Omental fat pad (tissue), 4 donors: ENCODE results near the gene CFTR. TPM values are rescaled to one million over a fixed set of nuclear protein-coding genes. Genes with fewer than 3 reads are reported as not detected.
A peak's percentile ranks its signal among the peaks of the same experiment; 100 is the strongest.

ENCODE experiments used
- ATAC-seq: fragments of 150-250 bp; one replicate; pipeline ENCODE4 v1.9.1; 2016; ENCODE audit warnings: mild to moderate bottlenecking, moderate library complexity; ENCODE audit not compliant: low FRiP score
- DNase-seq: peaks from one replicate; pipeline ENCODE4 v3.0.0-alpha.2; 2019; ENCODE audit warnings: low spot score
- total RNA-seq, 4 donors: library from RNA; depleted of rRNA; stranded (reverse); fragments of >200 nt; gene quantifications; one replicate each; pipeline ENCODE4 v1.1.0, GENCODE V29; 2016
- TF ChIP-seq, protein P1 (sequence below), 3 donors: fragments of 450-650 bp; IDR thresholded peaks; one replicate each; pipeline ENCODE4 v1.5.1; 2016 to 2017; ENCODE audit warnings: antibody characterized with exemption in 3 of 3, mild to moderate bottlenecking in 3 of 3, moderate library complexity in 2 of 3

CFTR gene
- total RNA-seq, 4 donors from 2014 or later: 0.32 to 7.1 (median 1.3) TPM

GRCh38 chr7:117572856-117573620 lies 93.2 kb downstream of the CFTR start:
- no peak for ATAC-seq
- TF ChIP-seq, protein P1, sequence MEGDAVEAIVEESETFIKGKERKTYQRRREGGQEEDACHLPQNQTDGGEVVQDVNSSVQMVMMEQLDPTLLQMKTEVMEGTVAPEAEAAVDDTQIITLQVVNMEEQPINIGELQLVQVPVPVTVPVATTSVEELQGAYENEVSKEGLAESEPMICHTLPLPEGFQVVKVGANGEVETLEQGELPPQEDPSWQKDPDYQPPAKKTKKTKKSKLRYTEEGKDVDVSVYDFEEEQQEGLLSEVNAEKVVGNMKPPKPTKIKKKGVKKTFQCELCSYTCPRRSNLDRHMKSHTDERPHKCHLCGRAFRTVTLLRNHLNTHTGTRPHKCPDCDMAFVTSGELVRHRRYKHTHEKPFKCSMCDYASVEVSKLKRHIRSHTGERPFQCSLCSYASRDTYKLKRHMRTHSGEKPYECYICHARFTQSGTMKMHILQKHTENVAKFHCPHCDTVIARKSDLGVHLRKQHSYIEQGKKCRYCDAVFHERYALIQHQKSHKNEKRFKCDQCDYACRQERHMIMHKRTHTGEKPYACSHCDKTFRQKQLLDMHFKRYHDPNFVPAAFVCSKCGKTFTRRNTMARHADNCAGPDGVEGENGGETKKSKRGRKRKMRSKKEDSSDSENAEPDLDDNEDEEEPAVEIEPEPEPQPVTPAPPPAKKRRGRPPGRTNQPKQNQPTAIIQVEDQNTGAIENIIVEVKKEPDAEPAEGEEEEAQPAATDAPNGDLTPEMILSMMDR (IDR thresholded peaks at IDR 0.05): no peak
- no peak for DNase-seq

DNA sequence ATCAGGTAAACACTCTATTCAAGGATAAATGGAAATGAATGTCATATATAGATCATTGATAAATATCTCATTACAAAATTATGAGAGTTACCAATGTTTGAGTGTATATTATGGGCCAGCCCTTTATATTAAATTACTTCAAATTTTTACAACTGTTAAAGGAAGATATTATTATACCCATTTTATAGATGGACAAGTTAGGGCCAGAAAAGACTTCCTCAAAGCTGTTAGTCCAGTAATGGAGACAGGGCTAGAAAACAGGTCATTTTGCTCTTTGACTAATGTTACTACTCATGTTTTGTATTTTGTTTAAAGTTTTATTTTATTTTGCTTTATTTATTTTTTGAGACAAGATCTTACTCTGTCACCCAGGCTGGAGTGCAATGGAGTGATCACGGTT lies 101.6 kb downstream of the CFTR start:
- no peak for ATAC-seq
- TF ChIP-seq, protein P1 (IDR thresholded peaks at IDR 0.05): no peak
- DNase-seq: no peak

DNA sequence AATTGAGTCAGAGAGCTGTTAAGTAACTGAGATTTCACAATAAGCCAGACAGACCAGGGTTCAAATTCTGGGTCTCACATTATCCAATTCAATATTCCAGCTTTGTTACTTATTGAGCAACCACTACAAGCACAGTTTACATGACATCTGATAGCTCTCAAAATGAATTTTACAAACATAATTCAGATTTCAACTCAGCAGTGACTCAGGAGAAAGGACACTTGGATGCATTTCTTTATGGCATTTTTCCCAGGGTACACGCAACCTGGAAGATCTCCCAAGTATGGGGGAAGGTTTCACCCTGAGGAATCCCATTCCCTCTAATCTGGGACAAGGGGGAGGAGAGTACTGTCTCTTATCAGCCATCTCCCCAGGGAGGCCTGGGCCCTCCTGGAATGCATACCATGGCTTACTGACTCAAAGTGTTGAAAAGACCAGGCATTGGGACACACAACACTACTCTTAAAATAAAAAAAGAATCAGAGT lies 102.4 kb downstream of the CFTR start:
- TF ChIP-seq, protein P1 (IDR thresholded peaks at IDR 0.05): no peak
- DNase-seq (peak; percentile 50), ATAC-seq (peak; percentile 99)

DNA sequence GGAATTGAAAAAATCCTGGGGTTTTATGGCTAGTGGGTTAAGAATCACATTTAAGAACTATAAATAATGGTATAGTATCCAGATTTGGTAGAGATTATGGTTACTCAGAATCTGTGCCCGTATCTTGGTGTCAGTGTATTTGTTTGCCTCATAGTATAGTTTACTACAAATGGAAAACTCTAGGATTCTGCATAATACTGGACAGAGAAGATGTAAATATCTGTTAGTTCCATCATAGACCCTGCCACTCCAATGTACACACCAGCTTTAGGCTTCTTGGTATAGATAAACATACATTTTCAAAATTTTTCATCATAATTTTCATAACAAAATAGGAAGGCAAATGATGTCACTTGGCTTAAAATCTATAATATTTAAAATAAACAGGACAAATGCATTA lies 108.1 kb downstream of the CFTR start:
- no peak for DNase-seq
- TF ChIP-seq, protein P1 (IDR thresholded peaks at IDR 0.05): no peak
- ATAC-seq: no peak

DNA sequence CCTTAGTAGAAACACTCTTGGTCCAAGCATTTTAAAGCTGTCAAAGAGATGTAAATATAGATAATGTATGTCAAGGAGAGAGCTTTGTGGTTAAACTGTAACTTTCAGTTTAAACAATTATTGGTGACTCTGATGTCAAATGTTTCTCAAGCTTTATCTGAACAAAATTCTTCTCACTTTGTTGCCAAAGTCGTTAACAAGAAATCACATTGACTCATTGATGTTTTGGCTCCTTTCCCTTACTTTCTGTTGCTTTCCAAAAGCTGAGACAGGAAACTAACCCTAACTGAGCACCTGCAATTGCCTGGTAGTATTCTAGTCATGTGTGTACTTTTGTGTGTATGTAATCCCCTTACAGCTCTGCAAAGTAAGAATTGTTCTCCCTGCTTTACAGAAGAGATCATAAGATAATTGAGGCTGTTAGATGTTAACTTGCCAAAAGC lies 108.5 kb downstream of the CFTR start:
- ATAC-seq (no peak), DNase-seq (no peak)
- TF ChIP-seq, protein P1 (IDR thresholded peaks at IDR 0.05): no peak

- TF ChIP-seq, protein P1 (IDR thresholded peaks at IDR 0.05): no peak
- DNase-seq: no peak
- ATAC-seq: no peak
These were observed 110.4 kb downstream of the CFTR start for GRCh38 chr7:117590191-117590590.
